HL-60 (cell line): ENCODE data around the gene MDFIC.

Source experiments
- DNase-seq, 2 experiments: peaks; one replicate each; pipeline ENCODE4 v3.0.0-alpha.2; 2010 to 2020; ENCODE audit warnings: low read depth in 1 of 2, low spot score in 1 of 2
- H3K27ac ChIP-seq: fragments of 250-450 bp; sonication (Bioruptor Pico); replicated peaks from 2 replicates; pipeline ENCODE4 v1.5.1; 2020; ENCODE audit warnings: mild to moderate bottlenecking, moderate library complexity
- H3K27me3 ChIP-seq: fragments of 250-450 bp; sonication (Bioruptor Pico); 2 replicates; pipeline ENCODE4 v1.5.1; 2021; ENCODE audit warnings: mild to moderate bottlenecking, moderate library complexity; ENCODE audit not compliant: insufficient read depth, poor library complexity, severe bottlenecking
- H3K4me3 ChIP-seq: replicated peaks from 2 replicates; pipeline ENCODE4 v1.5.1; 2011; ENCODE audit warnings: mild to moderate bottlenecking, control low read depth, low read length; ENCODE audit not compliant: insufficient read depth
- GABPA ChIP-seq: IDR thresholded peaks from 2 replicates; pipeline ENCODE4 v1.6.1; 2012; ENCODE audit warnings: low read depth
- POLR2AphosphoS5 ChIP-seq: IDR thresholded peaks from 2 replicates; pipeline ENCODE4 v1.6.1; 2012; ENCODE audit warnings: low read depth
- SPI1 ChIP-seq: IDR thresholded peaks from 2 replicates; pipeline ENCODE4 v1.6.1; 2012; ENCODE audit warnings: low read depth, mild to moderate bottlenecking, borderline replicate concordance
- TF ChIP-seq, protein P1 (sequence below): IDR thresholded peaks from 2 replicates; pipeline ENCODE4 v1.6.1; 2012; ENCODE audit warnings: low read depth; ENCODE audit not compliant: insufficient replicate concordance
- TF ChIP-seq, protein P2 (sequence below): IDR thresholded peaks from one replicate; pipeline ENCODE4 v1.5.1; 2011; ENCODE audit warnings: low read length, control low read depth, inconsistent platforms; ENCODE audit not compliant: insufficient read depth

The MDFIC gene

DNA sequence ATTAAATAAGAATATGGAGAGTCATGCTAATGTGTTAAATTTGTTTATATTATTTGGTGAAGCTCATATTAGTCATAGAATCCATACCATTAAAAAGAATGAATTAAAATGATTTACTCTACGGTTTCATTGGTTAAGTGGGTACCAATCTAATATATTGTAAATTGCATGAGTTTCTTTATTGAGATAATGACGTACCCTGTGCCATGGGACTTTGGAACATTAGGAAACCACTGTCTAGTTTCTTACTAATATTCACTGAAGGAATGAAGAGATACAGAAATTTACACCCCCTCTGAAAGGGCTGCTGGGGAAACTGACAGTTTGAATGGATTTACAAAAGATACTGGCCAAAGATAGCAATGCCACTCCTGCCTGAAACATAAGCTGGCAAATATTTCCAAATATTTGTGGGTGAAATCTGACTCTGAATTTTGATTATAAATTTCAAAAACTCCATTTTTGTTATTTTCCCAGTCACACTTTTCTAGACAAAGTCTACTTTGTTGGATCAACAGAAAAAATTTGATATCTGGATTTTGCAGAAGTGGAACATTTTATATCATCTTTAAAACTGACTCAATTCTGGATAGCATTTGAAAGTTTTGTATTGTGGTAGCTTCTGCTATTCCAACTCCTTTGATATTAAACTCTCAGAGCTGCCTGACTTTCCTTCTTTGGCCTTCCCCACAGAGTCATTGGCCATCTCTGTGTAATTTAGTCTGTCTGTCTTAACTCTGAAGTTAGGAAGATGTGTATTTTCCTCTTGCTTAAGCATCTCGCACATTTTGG is 22.3 kb downstream of the MDFIC start:
- TF ChIP-seq, protein P1, sequence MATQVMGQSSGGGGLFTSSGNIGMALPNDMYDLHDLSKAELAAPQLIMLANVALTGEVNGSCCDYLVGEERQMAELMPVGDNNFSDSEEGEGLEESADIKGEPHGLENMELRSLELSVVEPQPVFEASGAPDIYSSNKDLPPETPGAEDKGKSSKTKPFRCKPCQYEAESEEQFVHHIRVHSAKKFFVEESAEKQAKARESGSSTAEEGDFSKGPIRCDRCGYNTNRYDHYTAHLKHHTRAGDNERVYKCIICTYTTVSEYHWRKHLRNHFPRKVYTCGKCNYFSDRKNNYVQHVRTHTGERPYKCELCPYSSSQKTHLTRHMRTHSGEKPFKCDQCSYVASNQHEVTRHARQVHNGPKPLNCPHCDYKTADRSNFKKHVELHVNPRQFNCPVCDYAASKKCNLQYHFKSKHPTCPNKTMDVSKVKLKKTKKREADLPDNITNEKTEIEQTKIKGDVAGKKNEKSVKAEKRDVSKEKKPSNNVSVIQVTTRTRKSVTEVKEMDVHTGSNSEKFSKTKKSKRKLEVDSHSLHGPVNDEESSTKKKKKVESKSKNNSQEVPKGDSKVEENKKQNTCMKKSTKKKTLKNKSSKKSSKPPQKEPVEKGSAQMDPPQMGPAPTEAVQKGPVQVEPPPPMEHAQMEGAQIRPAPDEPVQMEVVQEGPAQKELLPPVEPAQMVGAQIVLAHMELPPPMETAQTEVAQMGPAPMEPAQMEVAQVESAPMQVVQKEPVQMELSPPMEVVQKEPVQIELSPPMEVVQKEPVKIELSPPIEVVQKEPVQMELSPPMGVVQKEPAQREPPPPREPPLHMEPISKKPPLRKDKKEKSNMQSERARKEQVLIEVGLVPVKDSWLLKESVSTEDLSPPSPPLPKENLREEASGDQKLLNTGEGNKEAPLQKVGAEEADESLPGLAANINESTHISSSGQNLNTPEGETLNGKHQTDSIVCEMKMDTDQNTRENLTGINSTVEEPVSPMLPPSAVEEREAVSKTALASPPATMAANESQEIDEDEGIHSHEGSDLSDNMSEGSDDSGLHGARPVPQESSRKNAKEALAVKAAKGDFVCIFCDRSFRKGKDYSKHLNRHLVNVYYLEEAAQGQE: no peak
- no peak for TF ChIP-seq POLR2AphosphoS5
- TF ChIP-seq, protein P2, sequence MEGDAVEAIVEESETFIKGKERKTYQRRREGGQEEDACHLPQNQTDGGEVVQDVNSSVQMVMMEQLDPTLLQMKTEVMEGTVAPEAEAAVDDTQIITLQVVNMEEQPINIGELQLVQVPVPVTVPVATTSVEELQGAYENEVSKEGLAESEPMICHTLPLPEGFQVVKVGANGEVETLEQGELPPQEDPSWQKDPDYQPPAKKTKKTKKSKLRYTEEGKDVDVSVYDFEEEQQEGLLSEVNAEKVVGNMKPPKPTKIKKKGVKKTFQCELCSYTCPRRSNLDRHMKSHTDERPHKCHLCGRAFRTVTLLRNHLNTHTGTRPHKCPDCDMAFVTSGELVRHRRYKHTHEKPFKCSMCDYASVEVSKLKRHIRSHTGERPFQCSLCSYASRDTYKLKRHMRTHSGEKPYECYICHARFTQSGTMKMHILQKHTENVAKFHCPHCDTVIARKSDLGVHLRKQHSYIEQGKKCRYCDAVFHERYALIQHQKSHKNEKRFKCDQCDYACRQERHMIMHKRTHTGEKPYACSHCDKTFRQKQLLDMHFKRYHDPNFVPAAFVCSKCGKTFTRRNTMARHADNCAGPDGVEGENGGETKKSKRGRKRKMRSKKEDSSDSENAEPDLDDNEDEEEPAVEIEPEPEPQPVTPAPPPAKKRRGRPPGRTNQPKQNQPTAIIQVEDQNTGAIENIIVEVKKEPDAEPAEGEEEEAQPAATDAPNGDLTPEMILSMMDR: no peak
- no peak for TF ChIP-seq GABPA
- no peak for TF ChIP-seq SPI1
- DNase-seq: no peak
- H3K4me3 ChIP-seq: no peak overlapping the region
- H3K27me3 ChIP-seq: no peaks in the 10 kb centered on the region
- H3K27ac ChIP-seq: no peak overlapping the region

DNA sequence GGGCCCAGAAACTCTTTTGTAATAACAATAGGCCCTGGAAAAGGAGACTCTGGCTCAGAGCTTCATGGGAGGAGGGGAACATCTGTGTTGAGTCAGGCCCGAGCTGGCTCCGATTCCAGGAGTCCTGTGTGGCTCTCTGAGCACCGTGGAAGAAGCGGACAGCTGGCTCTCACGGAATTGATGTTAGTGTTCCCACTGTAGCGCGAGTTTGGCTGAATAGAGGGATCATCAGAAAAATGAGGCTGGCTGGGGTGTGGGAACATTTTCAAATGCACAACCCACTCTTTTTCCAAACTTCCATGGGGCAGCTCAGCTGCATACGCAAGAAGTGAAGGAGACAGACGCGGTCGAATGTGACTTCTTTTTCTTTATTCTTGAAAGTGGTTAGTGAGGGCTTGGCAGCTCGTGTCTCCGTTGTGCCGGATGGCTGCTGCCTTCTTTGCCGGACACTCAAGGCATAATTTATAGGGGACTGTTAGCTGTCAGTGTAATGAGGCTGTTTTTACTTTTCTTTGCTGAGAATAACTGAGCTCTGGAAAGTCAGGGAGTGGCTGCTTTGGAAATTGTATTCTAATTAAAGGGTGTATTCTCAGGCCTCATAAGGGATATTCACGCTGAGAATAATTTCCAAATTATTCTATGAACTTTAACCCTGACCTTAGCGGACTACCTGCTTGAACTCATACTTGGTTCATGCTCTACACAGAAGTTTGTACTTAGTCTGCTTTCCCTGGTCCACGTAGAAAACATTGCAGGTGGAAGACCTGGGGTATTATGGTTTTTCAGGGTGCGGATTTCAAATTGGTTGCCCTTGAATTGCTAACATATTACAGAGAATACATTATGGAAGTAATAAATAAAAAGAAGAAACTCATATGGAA is 23.1 kb downstream of the MDFIC start:
- no peak overlapping the region for H3K4me3 ChIP-seq
- DNase-seq: no peak
- H3K27me3 ChIP-seq: no peaks in the 10 kb centered on the region
- TF ChIP-seq, protein P1: no peak
- TF ChIP-seq, protein P2: no peak
- no peak for TF ChIP-seq POLR2AphosphoS5
- H3K27ac ChIP-seq: no peak overlapping the region

DNA sequence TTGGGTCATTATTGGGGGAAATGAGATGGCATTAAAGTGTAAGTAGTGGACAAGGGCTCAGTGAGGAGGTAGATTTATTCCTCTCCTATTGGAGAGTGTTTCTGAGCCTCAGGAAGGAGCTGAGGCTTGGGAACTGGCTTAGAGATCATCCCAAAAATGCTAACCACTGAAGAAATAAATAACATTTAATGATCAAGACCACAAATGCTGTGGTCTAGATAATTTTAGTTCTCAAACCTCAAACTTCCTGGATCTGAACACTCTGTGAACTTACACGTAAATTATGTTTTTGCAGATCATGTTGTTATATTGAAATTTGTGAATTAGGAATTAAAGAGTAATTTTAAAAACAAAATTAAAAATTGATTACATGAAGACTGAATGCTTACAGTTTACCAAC is 27.3 kb downstream of the MDFIC start:
- Histone ChIP-seq H3K27ac (no peak overlapping the region), H3K27me3 (no peaks in the 10 kb centered on the region), H3K4me3 (no peak overlapping the region)
- TF ChIP-seq SPI1: no peak
- DNase-seq: no peak

DNA sequence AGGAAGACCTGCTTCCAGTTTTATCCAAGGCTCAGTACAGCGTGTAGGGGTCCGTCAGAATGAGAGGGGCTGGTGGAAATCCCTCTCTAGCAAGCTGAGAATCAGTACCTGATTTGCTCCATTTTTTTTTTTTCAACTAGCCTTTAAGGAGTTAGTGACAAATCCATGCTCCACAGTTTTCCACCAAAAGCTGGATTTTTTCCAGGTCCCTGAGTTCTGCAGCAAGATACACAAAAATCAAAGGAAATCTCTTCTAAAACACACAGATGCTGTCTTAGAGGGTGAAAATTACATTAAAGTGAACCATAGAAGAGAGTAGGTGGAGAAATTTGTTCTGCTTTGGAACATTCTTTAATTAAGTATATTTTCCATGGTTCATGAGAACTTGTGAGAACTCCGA is 30.4 kb downstream of the MDFIC start:
- H3K27me3 ChIP-seq: no peaks in the 10 kb centered on the region
- no peak for DNase-seq
- H3K27ac ChIP-seq: no peak overlapping the region
- H3K4me3 ChIP-seq: no peak overlapping the region
- TF ChIP-seq, protein P2: no peak
- TF ChIP-seq, protein P1: no peak
- no peak for TF ChIP-seq POLR2AphosphoS5
- no peak for TF ChIP-seq GABPA
- no peak for TF ChIP-seq SPI1
